Skin epidermis (tissue), 12 donors: ENCODE data around the gene EEPD1.

Source experiments
- H3K27ac ChIP-seq, 21 experiments: fragments of 200-600 bp; sonication (generic) in 11 of 21; one replicate each; pipeline ENCODE4 v1.5.0; 2020; ENCODE audit warnings: mild to moderate bottlenecking in 3 of 21, inconsistent platforms in 2 of 21, moderate library complexity in 2 of 21
- H3K4me3 ChIP-seq, 7 experiments: fragments of 200-600 bp; sonication (generic) in 2 of 7; one replicate each; pipeline ENCODE4 v1.5.0; 2020; ENCODE audit warnings: inconsistent platforms in 2 of 7, mild to moderate bottlenecking in 2 of 7, moderate library complexity in 1 of 7

The EEPD1 gene

GRCh38 chr7:36286226-36286625, 133.2 kb downstream of the EEPD1 start:
- Histone ChIP-seq H3K27ac (peak overlapping the region in 13 of 21 experiments; percentile 5 to 90 (median 49)), H3K4me3 (no peak overlapping the region)

GRCh38 chr7:36286688-36287087, 133.6 kb downstream of the EEPD1 start:
- H3K4me3 ChIP-seq: no peak overlapping the region
- H3K27ac ChIP-seq: peak overlapping the region in 14 of 21 experiments; percentile 5 to 90 (median 45)

- peak overlapping the region in 16 of 21 experiments; percentile 14 to 90 (median 53) for H3K27ac ChIP-seq
- peak overlapping the region in 2 of 7 experiments; percentile 1 to 10 for H3K4me3 ChIP-seq
Measured at GRCh38 chr7:36287371-36288241, 134.6 kb downstream of the EEPD1 start.

- no peak overlapping the region for H3K4me3 ChIP-seq
- peak overlapping the region in 7 of 21 experiments; percentile 21 to 90 (median 70) for H3K27ac ChIP-seq
Measured at GRCh38 chr7:36288501-36288900, 135.4 kb downstream of the EEPD1 start.

GRCh38 chr7:36289833-36290661, 137.0 kb downstream of the EEPD1 start:
- Histone ChIP-seq H3K27ac (peak overlapping the region in 1 of 21 experiments; percentile 18), H3K4me3 (no peak overlapping the region)

- Histone ChIP-seq H3K27ac (peak overlapping the region in 20 of 21 experiments; percentile 42 to 87 (median 70)), H3K4me3 (peak overlapping the region in 3 of 7 experiments; percentile 11 to 18 (median 13))
Measured at GRCh38 chr7:36291387-36292316, 138.6 kb downstream of the EEPD1 start.

- Histone ChIP-seq H3K27ac (no peak overlapping the region), H3K4me3 (no peak overlapping the region)
Measured at GRCh38 chr7:36295090-36295489, 142.0 kb downstream of the EEPD1 start.

GRCh38 chr7:36296284-36296683, 143.2 kb downstream of the EEPD1 start:
- no peak overlapping the region for H3K4me3 ChIP-seq

GRCh38 chr7:36297364-36298009, 144.4 kb downstream of the EEPD1 start:
- H3K4me3 ChIP-seq: no peak overlapping the region

More at GRCh38 chr7:36296284-36296683, 143.2 kb downstream of the EEPD1 start:
- no peak overlapping the region for H3K27ac ChIP-seq

GRCh38 chr7:36298106-36298505, 145.1 kb downstream of the EEPD1 start:
- Histone ChIP-seq H3K4me3 (no peak overlapping the region), H3K27ac (no peak overlapping the region)

More at GRCh38 chr7:36297364-36298009, 144.4 kb downstream of the EEPD1 start:
- no peak overlapping the region for H3K27ac ChIP-seq

GRCh38 chr7:36299223-36299774, 146.2 kb downstream of the EEPD1 start:
- no peak overlapping the region for H3K27ac ChIP-seq

GRCh38 chr7:36299823-36300341, 146.8 kb downstream of the EEPD1 start:
- H3K4me3 ChIP-seq: no peak overlapping the region
- peak overlapping the region in 1 of 21 experiments; percentile 55 for H3K27ac ChIP-seq

More at GRCh38 chr7:36299223-36299774, 146.2 kb downstream of the EEPD1 start:
- no peak overlapping the region for H3K4me3 ChIP-seq

GRCh38 chr7:36300696-36301350, 147.8 kb downstream of the EEPD1 start:
- H3K27ac ChIP-seq: peak overlapping the region in 5 of 21 experiments; percentile 10 to 73 (median 50)

GRCh38 chr7:36301914-36302771, 149.1 kb downstream of the EEPD1 start:
- peak overlapping the region in 6 of 21 experiments; percentile 4 to 52 (median 30) for H3K27ac ChIP-seq
- H3K4me3 ChIP-seq: no peak overlapping the region

More at GRCh38 chr7:36300696-36301350, 147.8 kb downstream of the EEPD1 start:
- H3K4me3 ChIP-seq: no peak overlapping the region

- H3K4me3 ChIP-seq: no peak overlapping the region
- H3K27ac ChIP-seq: peak overlapping the region in 9 of 21 experiments; percentile 3 to 64 (median 22)
Measured at GRCh38 chr7:36303202-36304098, 150.4 kb downstream of the EEPD1 start.

- Histone ChIP-seq H3K27ac (peak overlapping the region in 8 of 21 experiments; percentile 3 to 64 (median 34)), H3K4me3 (no peak overlapping the region)
Measured at GRCh38 chr7:36304099-36304425, 151.0 kb downstream of the EEPD1 start.
